Embryonic facial prominence (tissue), 1 donor: ENCODE data around the gene TRIB2.
"Not testable (repeated sequence)": the region's sequence is repeated elsewhere in the genome, so short reads cannot be mapped to it uniquely, and the experiment has no call there.

Experiments used
- DNase-seq: peaks from one replicate; pipeline ENCODE4 v3.0.0-alpha.2; 2016; ENCODE audit errors: extremely low spot score

TRIB2 gene

DNA sequence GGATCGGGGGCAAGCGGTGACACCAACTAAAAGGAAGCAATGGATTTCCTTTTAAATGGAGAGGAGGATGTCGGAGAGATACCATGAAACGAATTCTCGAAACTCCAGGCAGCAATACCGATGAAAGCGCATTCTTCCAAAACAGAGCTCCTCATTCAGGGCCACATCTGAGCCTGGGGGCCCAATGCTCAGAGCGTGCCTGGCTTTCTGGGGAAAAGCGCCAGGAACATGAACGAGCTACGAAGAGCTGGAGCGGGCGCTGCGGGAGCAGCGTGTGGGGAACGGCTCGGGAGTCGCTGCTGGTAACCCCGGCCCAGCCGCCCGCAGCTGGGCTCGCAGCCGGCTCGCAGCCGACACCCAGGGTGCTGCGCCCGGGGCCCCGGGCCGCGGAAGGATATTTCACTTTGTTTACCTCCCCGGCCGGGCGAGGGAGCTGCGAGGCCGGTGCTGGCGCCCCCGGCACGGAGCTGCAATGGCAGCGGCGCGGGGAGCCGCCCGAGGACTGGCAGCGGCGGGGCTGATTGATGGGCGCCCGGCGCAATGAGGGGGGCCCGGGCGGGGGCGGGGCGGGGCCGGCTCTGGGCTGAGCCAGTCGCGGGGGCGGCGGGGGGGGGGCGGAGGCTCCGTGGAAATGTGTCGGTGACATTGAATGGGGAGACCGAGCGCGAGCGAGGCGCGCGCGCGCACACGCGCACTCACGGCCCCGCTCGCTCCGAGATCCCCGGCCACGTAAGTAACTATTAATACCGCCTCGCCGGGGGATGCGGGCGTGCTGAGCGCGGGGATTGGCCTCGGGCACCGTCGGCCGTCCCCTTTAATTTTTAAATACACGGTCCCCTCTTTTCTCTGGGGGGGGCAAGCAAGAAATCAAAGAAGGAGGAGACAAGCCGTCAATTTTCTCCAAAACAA, at the start of gene TRIB2:
TSS of gene TRIB2 (plus strand) at position 655 of the 909 bp plus-strand sequence. CDS start 1,372 bp downstream, outside the sequence.
- DNase-seq, result peak; percentile 79

DNA sequence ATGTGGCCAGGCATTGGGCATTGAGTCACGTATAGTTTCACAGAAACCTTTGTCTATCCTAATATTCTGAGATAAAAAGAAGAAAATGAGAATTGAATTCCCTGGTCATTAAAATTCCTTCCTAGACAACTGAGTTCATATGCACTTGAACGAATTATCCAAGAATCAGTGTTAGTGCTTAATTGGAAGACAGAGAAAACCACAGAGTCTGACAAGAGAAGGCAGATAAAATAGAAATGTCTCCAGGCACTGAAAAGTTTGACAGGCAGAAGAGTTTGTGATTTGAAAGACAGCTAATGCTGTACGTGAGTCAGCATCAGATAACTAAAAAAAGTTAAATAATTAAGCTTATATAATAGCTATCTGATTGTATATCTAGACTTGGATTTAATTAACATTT, 47.7 kb upstream of the TRIB2 start:
- DNase-seq, result no peak

DNA sequence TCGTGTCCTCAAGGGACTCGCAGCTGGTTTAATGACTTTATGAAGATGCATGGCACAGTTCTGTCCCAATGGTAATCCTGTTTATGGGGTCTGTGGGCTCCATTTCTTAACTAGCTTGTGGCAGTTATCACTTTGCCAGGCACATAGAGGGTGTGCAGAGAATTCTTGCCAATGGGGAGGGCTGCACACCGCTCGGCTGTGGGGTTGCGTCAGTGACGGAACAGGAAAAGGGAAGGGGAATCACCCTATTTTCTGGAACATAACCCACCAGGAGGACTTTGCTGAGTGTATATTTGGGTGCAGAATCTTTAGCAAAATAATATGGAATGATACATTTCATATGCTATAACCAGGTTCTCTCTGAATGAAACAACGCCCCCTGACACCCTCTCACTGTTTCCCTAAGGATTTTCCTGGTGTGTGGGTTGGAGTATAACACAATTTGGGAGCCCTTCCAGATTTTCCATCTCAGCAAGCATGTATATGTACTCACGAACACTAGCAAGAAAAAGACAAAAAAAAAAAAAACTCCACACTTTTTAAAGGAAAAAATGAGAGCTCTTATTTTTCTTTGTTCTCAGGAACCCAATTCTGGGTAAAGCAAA, 43.9 kb upstream of the TRIB2 start:
- DNase-seq, result no peak

DNA sequence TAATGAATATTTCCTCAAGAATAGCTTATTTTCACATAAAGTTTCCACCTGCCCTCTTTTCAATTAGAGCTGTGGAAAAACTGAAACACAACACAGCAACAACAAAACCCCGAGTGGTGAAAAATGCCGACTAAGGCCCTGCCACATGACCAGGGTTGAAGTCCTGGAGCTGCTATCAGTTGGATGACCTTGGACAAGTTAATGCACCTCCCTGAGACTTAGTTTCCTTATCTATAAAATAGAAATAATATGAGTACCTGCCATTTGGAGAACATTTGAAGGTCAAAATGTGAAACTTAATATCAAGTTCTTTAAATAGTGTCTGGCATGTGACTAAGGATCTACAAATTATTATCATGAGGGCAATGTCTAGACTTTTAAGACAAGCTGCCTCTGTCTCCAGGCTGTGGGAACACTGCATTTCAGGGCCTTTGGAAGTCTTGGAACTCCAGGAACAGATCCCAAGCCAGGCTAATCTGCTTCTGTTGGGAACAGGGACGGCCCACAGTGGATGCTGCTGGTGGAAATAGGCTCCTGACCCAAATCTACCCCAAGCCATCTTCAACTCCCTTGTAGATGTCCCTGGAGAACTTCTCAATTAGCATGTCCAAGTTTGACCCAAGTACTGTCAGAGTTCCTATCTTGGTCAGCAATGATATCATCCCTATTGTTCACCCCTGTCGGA, 42.0 kb upstream of the TRIB2 start:
- no peak for DNase-seq

DNA sequence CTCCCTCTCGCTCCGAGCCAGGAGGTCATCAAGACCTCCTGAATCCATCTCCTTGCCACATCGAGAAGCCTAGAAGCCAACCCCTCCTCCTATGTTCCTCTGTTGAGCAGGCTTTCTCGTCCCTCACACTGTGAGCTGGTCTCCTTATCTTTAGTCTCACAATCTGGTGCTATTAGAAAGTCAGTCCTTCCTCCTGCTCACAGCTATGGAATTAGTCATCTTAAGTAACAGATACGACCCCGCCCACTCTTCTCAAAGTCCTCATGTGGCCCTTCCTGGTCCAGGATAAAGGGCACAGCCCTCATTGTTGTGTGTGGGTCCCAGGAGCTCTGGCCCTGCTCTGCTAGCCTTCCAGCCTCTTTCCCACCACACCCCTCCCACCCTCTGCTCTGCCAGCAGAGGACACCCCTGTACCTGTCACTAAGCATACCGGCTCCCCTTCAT, 41.4 kb upstream of the TRIB2 start:
- DNase-seq, result no peak

DNA sequence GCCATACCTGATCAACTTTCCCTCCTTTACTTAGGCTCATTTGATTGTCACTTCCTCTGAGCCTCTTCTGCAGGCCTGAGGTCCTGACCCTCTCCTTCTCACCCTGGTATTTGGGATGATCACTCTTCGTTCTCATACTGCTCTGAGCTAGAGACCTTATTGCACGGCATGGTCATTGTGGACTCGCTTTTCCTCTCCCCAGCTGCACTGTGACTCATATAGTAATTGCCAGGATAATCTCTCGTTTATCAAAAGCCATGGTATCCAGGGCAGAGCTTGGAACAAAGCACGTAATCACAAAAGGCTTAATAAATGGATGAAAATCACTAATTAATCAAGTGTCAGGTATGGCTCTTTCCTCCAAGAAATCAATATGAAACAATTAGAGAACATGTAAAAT, 40.9 kb upstream of the TRIB2 start:
- DNase-seq, result no peak

DNA sequence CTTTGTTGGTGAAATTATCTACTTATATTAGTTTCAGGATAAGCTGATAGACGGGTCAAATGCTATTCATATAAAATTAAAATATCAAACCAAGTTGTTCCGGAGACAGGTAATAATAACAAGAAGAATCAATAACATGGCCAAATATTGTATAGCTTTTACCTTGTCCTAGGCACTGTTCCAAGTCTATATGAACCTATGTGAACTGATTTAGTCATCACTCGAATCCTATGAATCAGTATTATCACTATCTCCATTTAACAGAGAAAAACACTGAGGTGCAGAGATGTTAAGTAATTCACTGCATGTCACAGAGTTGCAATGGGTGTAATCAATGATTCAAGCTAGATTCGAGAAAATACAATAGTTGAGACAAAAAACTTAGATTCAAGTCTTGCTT, 40.0 kb upstream of the TRIB2 start:
- DNase-seq, result no peak

DNA sequence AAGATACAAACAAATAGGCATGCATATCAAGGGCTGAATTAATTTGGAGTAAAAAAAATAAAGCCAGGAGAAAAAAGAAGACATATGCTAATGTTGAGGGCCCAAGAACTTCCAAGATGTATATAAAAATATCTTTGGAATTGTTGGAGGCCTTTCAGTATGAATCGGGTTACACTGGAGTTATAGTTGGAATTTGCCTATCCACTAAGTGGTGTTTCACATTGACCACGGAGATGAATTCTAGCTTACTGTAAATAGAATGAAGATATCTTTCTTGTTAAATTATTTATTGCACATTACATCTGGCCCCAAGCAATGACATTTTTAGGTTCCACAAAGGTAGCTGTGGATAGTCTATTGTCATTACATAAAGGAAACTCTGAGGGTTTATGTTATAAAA, 38.5 kb upstream of the TRIB2 start:
- no peak for DNase-seq

DNA sequence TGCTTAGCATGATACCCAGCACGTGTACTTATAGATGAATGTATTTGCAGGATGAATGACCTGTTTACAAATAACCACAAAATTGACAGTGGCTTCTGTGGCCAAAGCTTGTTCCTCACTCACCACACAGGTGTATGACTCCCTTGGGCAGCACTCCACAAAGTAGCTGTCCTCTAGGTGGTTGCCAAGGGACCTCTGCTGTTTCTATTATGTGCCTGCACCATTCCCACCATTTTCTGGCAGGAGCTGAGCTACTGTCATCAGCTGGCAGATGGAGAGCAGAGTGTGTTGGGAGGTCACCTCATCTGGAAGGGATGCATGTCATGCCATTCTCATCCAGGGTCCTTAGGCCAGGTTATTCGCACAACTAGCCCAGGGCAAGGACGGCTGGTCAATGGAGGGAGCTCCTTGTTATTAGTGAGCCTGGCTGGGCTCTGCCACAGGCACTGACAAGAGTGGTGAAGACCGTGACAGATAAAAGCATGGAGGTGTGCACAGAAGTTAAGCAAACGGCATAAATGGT, 37.1 kb upstream of the TRIB2 start:
- DNase-seq, result no peak

DNA sequence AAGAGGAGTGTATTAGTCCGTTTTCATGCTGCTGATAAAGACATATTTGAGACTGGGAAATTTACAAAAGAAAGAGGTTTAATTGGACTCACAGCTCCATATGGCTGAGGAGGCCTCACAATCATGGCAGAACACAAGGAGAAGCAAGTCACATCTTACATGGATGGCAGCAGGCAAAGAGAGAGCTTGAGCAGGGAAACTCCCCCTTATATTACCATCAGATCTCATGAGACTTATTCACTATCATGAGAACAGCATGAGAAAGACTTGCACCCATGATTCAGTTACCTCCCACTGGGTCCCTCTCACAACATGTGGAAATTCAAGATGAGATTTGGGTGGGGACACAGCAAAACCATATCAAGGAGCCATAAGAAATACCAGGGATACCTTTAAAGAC, 36.6 kb upstream of the TRIB2 start:
- not testable (repeated sequence) for DNase-seq

DNA sequence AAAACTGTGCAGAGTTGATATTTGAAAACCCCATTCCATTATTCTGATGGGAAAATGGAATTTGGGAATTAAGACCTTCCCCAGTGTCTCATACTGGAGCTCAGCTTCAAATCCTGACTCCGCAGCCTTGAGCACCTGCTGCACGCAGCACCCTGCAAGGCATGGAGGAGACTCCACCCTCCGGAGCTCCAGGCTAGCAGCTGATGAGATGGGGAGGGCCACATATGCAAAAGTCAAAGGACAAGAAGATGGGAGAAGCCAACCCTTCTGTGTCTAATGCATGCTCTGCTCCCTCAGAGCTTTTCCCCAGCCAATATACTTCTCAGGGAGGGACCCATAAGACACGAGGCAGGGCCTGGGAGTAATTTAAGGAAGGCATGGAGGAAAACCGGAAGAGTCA, 34.7 kb upstream of the TRIB2 start:
- DNase-seq, result no peak

DNA sequence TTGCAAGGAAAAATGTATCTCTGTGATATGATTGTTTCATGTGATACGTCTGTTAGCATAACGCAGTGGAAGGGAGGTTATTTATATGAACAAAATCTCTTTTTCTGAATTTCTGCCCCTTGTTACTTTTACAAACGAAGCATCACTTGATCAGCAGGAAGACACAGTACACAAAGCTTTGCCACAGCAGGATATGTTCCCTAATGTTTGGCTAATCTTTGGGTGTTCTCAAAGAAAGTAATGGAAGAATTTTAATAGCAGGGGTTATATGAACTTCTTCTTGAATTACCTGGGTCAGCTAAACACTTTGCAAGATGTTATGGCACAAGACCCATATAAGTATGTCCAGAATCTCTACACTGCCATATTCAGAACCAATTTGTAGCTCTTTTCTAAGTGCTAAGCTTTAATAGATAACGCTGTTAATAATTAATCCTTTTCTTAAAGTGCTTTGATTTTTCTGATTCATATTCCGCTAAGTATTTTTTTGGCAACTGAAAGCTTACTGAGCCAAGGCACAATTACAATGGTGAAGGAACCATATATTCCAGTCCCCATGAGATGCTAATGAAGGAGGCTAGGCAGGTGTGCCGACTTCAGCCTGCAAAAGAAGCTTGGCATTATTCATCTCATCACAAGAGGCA, 33.2 kb upstream of the TRIB2 start:
- no peak for DNase-seq

DNA sequence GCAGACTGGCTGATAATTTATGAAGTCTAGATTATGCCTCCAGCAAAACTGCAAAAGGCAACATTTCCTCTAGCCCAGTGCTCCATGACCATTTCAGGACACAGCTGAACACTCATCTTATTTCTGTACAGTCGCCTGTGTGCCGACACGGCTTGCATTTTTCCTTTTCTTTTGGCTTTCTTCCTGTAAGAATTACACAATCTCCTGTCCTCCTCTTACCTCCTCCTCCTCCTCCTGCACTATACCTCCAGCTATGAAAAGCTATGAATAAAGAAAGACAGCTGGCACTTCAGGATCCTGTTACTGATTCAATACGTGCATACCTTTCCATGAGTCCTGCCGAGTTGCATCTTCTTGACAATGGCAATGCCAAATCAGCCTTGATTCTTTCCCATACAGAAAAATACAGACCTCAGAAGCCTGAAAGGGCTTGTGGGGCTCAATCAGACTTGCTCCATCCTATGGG, 32.2 kb upstream of the TRIB2 start:
- no peak for DNase-seq

DNA sequence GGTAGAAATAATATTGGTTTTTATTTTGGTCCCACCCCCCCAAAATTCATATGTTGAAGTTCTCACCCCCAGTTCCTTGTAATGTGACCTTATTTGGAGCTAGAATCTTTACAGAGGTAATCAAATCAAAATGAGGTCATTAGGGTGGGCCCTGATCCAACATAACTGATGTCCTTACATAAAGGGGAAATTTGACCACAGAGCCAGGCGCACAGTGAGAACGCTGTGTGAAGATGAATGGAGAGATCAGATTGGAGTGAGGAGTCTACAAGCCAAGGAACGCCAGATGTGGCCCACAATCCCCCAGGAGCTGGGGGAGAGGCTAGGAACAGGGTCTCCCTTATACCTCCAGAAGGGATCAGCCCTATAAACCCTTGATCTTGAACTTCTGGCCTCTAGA, 31.6 kb upstream of the TRIB2 start:
- DNase-seq, result no peak

DNA sequence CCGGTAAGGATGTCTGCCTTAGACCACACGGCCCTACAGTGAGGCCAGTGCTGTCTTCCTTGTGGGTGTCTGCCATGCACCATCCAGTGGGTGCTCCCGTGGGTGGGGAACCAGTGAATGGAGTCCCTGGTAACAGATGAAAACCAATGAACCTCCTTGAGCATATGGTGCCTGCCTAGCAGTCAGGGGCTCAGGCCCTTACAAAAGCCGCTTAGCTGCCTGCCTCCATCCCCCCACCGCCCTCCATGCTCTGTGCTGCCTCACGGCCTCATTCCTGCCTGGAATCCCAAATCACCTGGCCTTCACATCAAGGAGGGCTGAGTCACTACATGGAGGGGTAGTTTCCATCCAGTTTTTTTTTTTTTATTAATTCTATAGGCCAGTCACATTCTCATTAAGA, 30.8 kb upstream of the TRIB2 start:
- no peak for DNase-seq

DNA sequence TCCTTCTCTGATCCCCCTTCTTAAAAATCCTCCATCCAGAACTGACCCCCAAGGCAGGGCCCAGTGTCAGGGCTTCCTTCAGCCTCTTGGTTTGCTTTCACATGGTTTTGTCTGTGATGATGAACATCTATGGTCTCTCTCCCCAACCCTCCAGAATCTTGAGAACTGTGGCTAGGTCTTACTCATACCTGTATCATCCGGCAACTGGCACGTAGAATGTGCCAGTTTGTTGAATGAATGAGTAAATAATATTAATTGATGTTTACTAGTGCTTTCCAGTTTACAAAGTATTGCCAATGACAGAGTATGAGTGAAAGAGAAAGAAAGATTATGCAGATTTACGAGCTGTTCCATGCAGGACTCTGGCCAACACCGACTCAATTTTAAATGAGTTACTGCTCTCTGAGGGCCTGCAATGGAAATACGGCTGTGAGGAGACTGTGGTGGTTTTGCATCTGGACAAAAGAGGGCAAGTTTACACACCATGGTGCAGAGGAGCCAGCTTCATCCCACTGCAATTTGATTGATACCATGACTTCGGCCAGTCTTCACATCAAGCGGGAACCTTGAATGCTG, 29.9 kb upstream of the TRIB2 start:
- no peak for DNase-seq

DNA sequence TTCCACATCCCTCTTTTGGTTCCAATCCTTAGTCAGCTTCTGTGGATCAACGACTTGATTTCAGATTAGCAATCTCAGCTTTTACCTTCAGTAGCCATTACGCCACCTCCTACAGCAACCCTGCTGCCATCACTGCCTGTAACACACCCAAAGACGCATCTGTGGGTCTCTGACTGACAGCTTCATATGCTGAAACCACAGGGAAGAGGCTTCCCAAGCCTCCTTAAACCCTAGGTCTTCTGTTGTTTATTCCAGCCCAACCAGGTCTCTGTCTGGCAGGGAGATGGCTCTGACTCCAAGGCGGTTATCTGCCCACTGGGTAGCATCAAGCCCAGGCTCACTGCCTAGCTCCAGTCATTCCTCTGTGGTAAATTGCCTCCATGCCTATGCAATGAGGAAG, 28.6 kb upstream of the TRIB2 start:
- no peak for DNase-seq

DNA sequence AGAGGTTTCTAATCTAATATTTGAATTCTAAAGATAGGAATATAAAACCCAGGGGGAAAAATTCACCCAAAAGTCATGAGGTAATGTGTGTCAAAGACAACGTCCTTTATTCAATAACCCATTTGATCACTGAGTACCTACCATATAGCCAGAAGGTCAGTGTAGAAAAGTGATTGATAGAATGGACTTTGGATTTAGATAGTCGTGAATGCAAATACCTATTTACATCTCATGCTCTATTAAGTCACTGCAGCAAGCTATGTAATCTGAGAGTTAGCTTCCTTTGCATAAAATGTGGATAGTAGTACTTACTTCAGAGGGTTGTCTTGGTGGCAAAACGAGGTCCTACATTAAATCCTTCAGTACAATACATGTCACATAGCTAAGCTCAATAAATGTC, 27.8 kb upstream of the TRIB2 start:
- DNase-seq, result no peak

DNA sequence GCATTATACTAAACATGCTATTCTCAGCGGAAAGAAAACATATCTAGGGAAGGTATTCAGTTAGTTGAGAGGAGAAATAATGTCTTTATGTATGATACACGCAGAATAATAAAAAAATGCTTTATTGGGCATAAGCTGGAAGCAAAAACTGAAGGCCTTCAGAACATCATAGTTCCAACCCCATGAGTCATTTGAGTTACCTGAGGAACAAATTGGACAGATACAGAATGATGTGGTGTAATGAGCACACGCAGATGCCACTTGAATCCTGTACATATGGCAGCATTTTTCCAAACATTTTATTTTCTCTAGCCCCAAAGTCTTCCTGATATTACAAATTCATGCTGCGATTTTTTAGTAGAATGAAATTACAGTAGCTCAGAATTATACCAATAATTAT, 23.2 kb upstream of the TRIB2 start:
- no peak for DNase-seq

DNA sequence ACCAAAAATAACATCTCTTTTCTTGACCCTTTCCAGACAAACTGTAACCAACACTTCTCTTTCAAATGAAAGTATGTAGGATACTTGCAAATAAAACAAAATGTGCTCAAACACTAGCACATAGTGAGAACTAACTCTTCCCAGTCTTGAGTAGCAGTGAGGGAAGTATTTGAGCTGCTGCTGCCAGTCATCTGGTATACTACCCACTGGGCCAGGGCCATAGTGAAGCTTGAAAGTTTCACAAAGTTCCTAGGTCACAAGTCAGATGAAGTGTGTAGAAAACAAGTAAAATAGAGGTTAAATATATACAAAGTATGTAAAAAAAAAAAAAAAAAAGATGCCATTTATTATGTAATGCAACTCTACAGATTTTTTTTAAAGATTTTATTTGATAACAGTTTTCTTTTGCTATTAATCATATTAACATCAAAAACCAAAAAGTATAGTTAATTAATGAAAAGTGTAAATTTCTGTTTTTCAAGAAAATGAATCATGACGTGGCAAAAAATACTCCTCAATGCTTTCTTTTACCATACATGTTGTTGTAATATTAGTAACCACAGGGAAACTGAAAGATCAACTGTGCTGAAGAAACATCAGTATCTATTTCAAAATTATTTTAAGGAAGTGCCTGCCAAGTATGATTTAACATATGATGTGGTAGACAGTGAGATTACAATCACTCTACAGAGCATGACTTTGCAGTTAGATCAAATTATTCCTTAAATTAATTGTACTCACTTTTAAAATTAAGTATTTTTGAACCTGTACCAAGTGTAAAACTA, 21.6 kb upstream of the TRIB2 start:
- no peak for DNase-seq

DNA sequence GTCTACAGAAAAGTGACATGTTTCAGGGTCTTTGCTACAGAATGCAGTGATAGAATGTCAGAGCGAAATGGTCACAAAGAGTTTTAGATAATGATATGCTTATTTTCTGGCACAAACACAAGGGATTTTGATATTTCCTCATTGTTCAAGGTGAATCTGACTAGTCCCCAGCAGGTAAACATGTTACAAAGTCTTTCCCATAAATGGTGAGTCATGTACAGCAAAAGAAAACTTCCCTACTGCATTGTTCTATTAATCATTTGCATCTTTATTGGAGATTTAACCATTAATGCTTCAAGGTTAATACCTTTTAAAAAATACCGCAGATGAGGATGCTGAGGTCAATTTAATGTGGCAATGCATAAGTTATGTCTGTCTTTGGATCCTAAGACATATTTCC, 19.1 kb upstream of the TRIB2 start:
- DNase-seq, result no peak
